Neuronal stem cell (in vitro differentiated cells): Measurements from ENCODE around the gene CGB1.

Source experiments
- DNase-seq: peaks from one replicate; pipeline ENCODE4 v3.0.0-alpha.2; 2013; ENCODE audit warnings: low spot score
- H2AFZ ChIP-seq: one replicate; pipeline ENCODE4 v1.6.1; 2013; ENCODE audit warnings: mild to moderate bottlenecking, low read length, inconsistent platforms
- H2AK5ac ChIP-seq: 2 replicates; pipeline ENCODE4 v1.6.1; 2013; ENCODE audit warnings: low read depth, mild to moderate bottlenecking, inconsistent platforms, low read length, moderate library complexity, mixed read lengths
- H2BK120ac ChIP-seq: 2 replicates; pipeline ENCODE4 v1.6.1; 2013; ENCODE audit warnings: low read depth, mild to moderate bottlenecking, inconsistent platforms, low read length, moderate library complexity, mixed read lengths
- H2BK12ac ChIP-seq: one replicate; pipeline ENCODE4 v1.6.1; 2013; ENCODE audit warnings: low read length, inconsistent platforms
- H2BK15ac ChIP-seq: 2 replicates; pipeline ENCODE4 v1.6.1; 2013; ENCODE audit warnings: mild to moderate bottlenecking, low read length, inconsistent platforms, mixed read lengths
- H2BK5ac ChIP-seq: one replicate; pipeline ENCODE4 v1.6.1; 2013; ENCODE audit warnings: inconsistent platforms, mild to moderate bottlenecking, low read length, moderate library complexity
- H3K14ac ChIP-seq: one replicate; pipeline ENCODE4 v1.6.1; 2013; ENCODE audit warnings: low read length, inconsistent platforms
- H3K18ac ChIP-seq: 2 replicates; pipeline ENCODE4 v1.6.1; 2013; ENCODE audit warnings: low read length, inconsistent platforms
- H3K23ac ChIP-seq: 2 replicates; pipeline ENCODE4 v1.6.1; 2013; ENCODE audit warnings: low read depth, mild to moderate bottlenecking, mixed read lengths, low read length, inconsistent platforms; ENCODE audit not compliant: poor library complexity
- H3K27ac ChIP-seq: replicated peaks from 3 replicates; pipeline ENCODE4 v1.5.1; 2013; ENCODE audit warnings: low read length, inconsistent platforms
- H3K27me3 ChIP-seq, 3 experiments: 2 replicates each; pipeline ENCODE4 v1.6.1; 2013; ENCODE audit warnings: low read length in 3 of 3, mild to moderate bottlenecking in 2 of 3, inconsistent platforms in 1 of 3, low read depth in 1 of 3, mixed read lengths in 1 of 3, moderate library complexity in 1 of 3; ENCODE audit not compliant: control insufficient read depth in 3 of 3, insufficient read depth in 3 of 3
- H3K36me3 ChIP-seq, 2 donors: replicated peaks in 1 of 2; 2 replicates each; pipeline ENCODE4 v1.6.1; 2013; ENCODE audit warnings: low read length in 2 of 2; ENCODE audit not compliant: control insufficient read depth in 2 of 2, insufficient read depth in 2 of 2
- H3K4ac ChIP-seq: 2 replicates; pipeline ENCODE4 v1.6.1; 2013; ENCODE audit warnings: inconsistent platforms, mild to moderate bottlenecking, low read length, moderate library complexity
- H3K4me1 ChIP-seq, 2 donors: 1 replicate in 1 of 2; 2 replicates in 1 of 2; pipeline ENCODE4 v1.6.1; 2013; ENCODE audit warnings: low read length in 2 of 2, low read depth in 1 of 2; ENCODE audit not compliant: control insufficient read depth in 2 of 2, insufficient read depth in 1 of 2
- H3K4me2 ChIP-seq: one replicate; pipeline ENCODE4 v1.6.1; 2013; ENCODE audit warnings: mild to moderate bottlenecking, low read length, inconsistent platforms; ENCODE audit not compliant: insufficient read depth, poor library complexity, severe bottlenecking
- H3K4me3 ChIP-seq, 2 donors: 2 replicates each; pipeline ENCODE4 v1.5.1; 2013; ENCODE audit warnings: low read length in 2 of 2, mild to moderate bottlenecking in 2 of 2, inconsistent platforms in 1 of 2, moderate library complexity in 1 of 2
- H3K79me1 ChIP-seq: one replicate; pipeline ENCODE4 v1.6.1; 2013; ENCODE audit warnings: low read depth, mild to moderate bottlenecking, inconsistent platforms, low read length, moderate library complexity
- H3K9ac ChIP-seq: one replicate; pipeline ENCODE4 v1.6.1; 2013; ENCODE audit warnings: mild to moderate bottlenecking, low read depth, low read length, inconsistent platforms; ENCODE audit not compliant: poor library complexity
- H3K9me3 ChIP-seq, 2 donors: replicated peaks in 1 of 2; 2 replicates each; pipeline versions ENCODE3 to v1.6.1; 2013; ENCODE audit warnings: low read length in 2 of 2, mild to moderate bottlenecking in 2 of 2, inconsistent platforms in 1 of 2, low read depth in 1 of 2, mixed read lengths in 1 of 2, moderate library complexity in 1 of 2; ENCODE audit not compliant: control insufficient read depth in 2 of 2, insufficient read depth in 1 of 2
- H4K8ac ChIP-seq: one replicate; pipeline ENCODE4 v1.6.1; 2013; ENCODE audit warnings: low read depth, mild to moderate bottlenecking, inconsistent platforms, low read length, moderate library complexity
- H4K91ac ChIP-seq: one replicate; pipeline ENCODE4 v1.6.1; 2013; ENCODE audit warnings: low read length, low read depth, mild to moderate bottlenecking, inconsistent platforms; ENCODE audit not compliant: poor library complexity
- WGBS, 2 donors: extraction: QIAGEN DNeasy Blood & Tissue Kit; methylation state at CpG; one replicate each; pipeline ENCODE4 v1.1.7; 2013; ENCODE audit warnings: missing lambda C conversion rate in 2 of 2, mixed read lengths in 1 of 2; ENCODE audit not compliant: insufficient read length in 2 of 2, insufficient replicate concordance in 1 of 2; ENCODE audit errors: extremely low coverage in 2 of 2; 5-methylcytosine and 5-hydroxymethylcytosine counted together

CGB1 gene

GRCh38 chr19:49017041-49017665, 19.5 kb downstream of the CGB1 start, which contains the start of gene LHB:
LHB (minus strand) TSS chr19:49017091; CDS start chr19:49017081, 10 bp downstream.
- Histone ChIP-seq H3K79me1 (no peaks in the 10 kb centered on the region), H3K27me3 (peaks cover 0 to 25% (median 0%) of the 10 kb centered on the region in 3 experiments), H2BK5ac (peak within 1 kb of the TSS; percentile 75), H3K4me2 (peak within 1 kb of the TSS; percentile 57), H2AFZ (no peak within 1 kb of the TSS), H3K36me3 (peaks cover 15 to 45% of the 10 kb centered on the region in 2 donors), H2BK120ac (no peak within 1 kb of the TSS), H3K27ac (no peak within 1 kb of the TSS), H3K4me3 (peak within 1 kb of the TSS in 1 of 2 donors; percentile 72), H2BK12ac (no peak within 1 kb of the TSS), H3K4ac (no peak within 1 kb of the TSS), H2BK15ac (no peak within 1 kb of the TSS), H3K23ac (peak within 1 kb of the TSS; percentile 91), H3K4me1 (peaks cover 9% of the 10 kb centered on the region in 2 donors), H2AK5ac (no peak within 1 kb of the TSS), H3K9me3 (no peaks in the 10 kb centered on the region), H3K14ac (peak within 1 kb of the TSS; percentile 71), H4K91ac (no peak within 1 kb of the TSS), H3K9ac (peak within 1 kb of the TSS; percentile 24), H4K8ac (no peak within 1 kb of the TSS), H3K18ac (peak within 1 kb of the TSS; percentile 15)
- DNase-seq, result no peak
- WGBS, 2 donors, result no CpG with 5 or more reads among the region's 17 CpGs

GRCh38 chr19:49016067-49016839, 20.4 kb downstream of the CGB1 start:
- no peak for DNase-seq
- Histone ChIP-seq H3K27ac (no peak overlapping the region), H3K9ac (peak overlapping the region; percentile 3), H3K4me3 (no peak overlapping the region), H2BK12ac (no peak overlapping the region), H4K91ac (no peak overlapping the region), H2BK15ac (no peak overlapping the region), H3K23ac (no peak overlapping the region), H3K9me3 (no peaks in the 10 kb centered on the region), H3K18ac (no peak overlapping the region), H3K36me3 (peaks cover 21 to 54% of the 10 kb centered on the region in 2 donors), H3K4me2 (no peak overlapping the region), H4K8ac (no peak overlapping the region), H3K4me1 (peaks cover 9% of the 10 kb centered on the region in 2 donors), H3K79me1 (no peaks in the 10 kb centered on the region), H3K4ac (no peak overlapping the region), H2BK5ac (no peak overlapping the region), H2AFZ (no peak overlapping the region), H3K27me3 (peaks cover 0 to 25% (median 0%) of the 10 kb centered on the region in 3 experiments), H2BK120ac (no peak overlapping the region), H2AK5ac (no peak overlapping the region), H3K14ac (no peak overlapping the region)
- WGBS, 2 donors, result no CpG with 5 or more reads among the region's 29 CpGs

GRCh38 chr19:49014870-49015255, 21.8 kb downstream of the CGB1 start:
- no peak overlapping the region for H2AFZ ChIP-seq
- peak overlapping the region; percentile 21 for H3K9ac ChIP-seq
- peaks cover 2% of the 10 kb centered on the region for H3K79me1 ChIP-seq
- H3K9me3 ChIP-seq, result no peaks in the 10 kb centered on the region
- no peak overlapping the region for H4K8ac ChIP-seq
- H3K36me3 ChIP-seq, result peaks cover 30 to 67% of the 10 kb centered on the region in 2 donors
- no peak overlapping the region for H3K4ac ChIP-seq
- DNase-seq, result no peak
- H3K27me3 ChIP-seq, result peaks cover 0 to 19% (median 0%) of the 10 kb centered on the region in 3 experiments
- H3K27ac ChIP-seq, result no peak overlapping the region
- no peak overlapping the region for H3K4me2 ChIP-seq
- no peak overlapping the region for H2AK5ac ChIP-seq
- no peak overlapping the region for H3K14ac ChIP-seq
- no CpG with 5 or more reads among the region's 18 CpGs for WGBS, 2 donors
- H3K4me3 ChIP-seq, result no peak overlapping the region
- no peak overlapping the region for H2BK5ac ChIP-seq
- no peak overlapping the region for H2BK15ac ChIP-seq
- no peak overlapping the region for H4K91ac ChIP-seq
- H3K23ac ChIP-seq, result peak overlapping the region; percentile 43
- H3K4me1 ChIP-seq, result peaks cover 0 to 2% of the 10 kb centered on the region in 2 donors
- H2BK120ac ChIP-seq, result no peak overlapping the region
- H2BK12ac ChIP-seq, result no peak overlapping the region
- H3K18ac ChIP-seq, result no peak overlapping the region
